Colonic mucosa (tissue), 4 donors: Measurements from ENCODE around the gene RIPK3. TPM values are rescaled to one million over a fixed set of nuclear protein-coding genes. Genes with fewer than 3 reads are reported as not detected.

Experiments used
- DNase-seq: peaks from one replicate; pipeline ENCODE4 v3.0.0-alpha.2; 2020
- H3K27ac ChIP-seq: fragments of 200-600 bp; one replicate; pipeline ENCODE4 v1.8.0; 2021
- H3K27me3 ChIP-seq: fragments of 200-600 bp; one replicate; pipeline ENCODE4 v1.8.0; 2021
- H3K36me3 ChIP-seq: fragments of 200-600 bp; one replicate; pipeline ENCODE4 v1.8.0; 2021
- H3K4me1 ChIP-seq: fragments of 200-600 bp; one replicate; pipeline ENCODE4 v1.8.0; 2021; ENCODE audit warnings: mild to moderate bottlenecking
- H3K4me3 ChIP-seq: fragments of 200-600 bp; one replicate; pipeline ENCODE4 v1.8.0; 2021
- H3K9ac ChIP-seq, 2 donors: one replicate each; pipeline ENCODE4 v1.7.0; 2013; ENCODE audit warnings: control low read depth in 2 of 2, low read depth in 2 of 2, low read length in 2 of 2
- H3K9me3 ChIP-seq: fragments of 200-600 bp; one replicate; pipeline ENCODE4 v1.8.0; 2021
- intact Hi-C: fragments of 100-400 bp; cut with DNase I; formaldehyde crosslinking; loops from one replicate; pipeline ENCODE4 v1.14.1; 2022
- total RNA-seq, 2 donors: library from RNA; stranded (reverse); fragmentation: NEBNext Ultra II Directional in 1 of 2; extraction: Animal tissue kit (Norgen Biotek cat#: 25700) in 1 of 2; gene quantifications; one replicate each; pipeline ENCODE4 v1.2.1, GENCODE V29; 2021
- TF ChIP-seq, protein P1 (sequence below): fragments of 200-600 bp; IDR thresholded peaks from one replicate; pipeline ENCODE4 v1.8.0; 2022; ENCODE audit warnings: antibody characterized with exemption, mild to moderate bottlenecking
- donor health status: healthy.
- donor health status: DM: no; HTN: no; CAD: no.
- donor health status: DM: no; HTN: no; CAD: no.

The RIPK3 gene
- total RNA-seq, 2 donors from 2014 or later, result 30.1 to 38.2 TPM

DNA sequence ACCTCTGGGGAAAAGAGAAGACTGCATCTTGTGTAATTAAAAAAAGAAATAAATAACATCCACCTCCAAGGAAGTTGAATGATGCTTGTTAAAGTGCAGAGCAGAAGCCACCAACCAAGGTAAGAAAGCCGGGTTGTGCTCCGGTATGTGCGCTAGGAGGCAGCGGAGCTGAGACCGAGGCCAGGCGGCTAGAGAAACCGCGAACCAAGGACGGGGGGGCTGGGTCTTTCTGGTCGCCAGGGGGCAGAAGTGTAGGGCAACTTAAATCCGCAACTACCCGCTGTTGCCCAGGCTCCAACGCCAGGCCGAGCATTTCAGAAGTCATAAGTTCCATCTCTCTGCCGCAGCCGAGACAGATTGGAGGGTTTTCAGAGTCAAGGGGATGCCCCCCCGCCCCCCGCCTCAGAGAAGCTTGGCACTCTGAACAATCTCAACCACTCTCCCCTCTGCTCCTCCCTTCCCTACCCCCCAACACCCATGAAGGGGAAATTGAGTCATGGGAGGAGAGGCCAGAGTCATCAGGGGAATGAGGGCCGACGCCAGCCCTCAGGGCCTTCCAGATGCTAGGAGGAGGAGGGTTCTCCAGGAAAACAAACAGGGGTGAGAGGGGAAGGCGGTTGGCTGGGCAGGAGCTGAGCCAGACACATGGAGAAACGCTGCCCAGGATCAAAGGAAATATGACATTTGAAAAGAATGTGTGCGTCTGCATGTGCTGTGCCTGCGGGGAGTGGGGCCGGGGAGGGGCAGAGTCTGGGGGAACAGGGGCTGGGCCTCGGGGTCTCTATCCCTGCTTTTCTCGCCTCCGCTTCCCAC, 26.0 kb upstream of the RIPK3 start:
- TF ChIP-seq, protein P1, sequence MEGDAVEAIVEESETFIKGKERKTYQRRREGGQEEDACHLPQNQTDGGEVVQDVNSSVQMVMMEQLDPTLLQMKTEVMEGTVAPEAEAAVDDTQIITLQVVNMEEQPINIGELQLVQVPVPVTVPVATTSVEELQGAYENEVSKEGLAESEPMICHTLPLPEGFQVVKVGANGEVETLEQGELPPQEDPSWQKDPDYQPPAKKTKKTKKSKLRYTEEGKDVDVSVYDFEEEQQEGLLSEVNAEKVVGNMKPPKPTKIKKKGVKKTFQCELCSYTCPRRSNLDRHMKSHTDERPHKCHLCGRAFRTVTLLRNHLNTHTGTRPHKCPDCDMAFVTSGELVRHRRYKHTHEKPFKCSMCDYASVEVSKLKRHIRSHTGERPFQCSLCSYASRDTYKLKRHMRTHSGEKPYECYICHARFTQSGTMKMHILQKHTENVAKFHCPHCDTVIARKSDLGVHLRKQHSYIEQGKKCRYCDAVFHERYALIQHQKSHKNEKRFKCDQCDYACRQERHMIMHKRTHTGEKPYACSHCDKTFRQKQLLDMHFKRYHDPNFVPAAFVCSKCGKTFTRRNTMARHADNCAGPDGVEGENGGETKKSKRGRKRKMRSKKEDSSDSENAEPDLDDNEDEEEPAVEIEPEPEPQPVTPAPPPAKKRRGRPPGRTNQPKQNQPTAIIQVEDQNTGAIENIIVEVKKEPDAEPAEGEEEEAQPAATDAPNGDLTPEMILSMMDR, result peak; percentile 80
- Histone ChIP-seq H3K36me3 (no peaks in the 10 kb centered on the region), H3K9me3 (no peaks in the 10 kb centered on the region), H3K9ac (peak overlapping the region; percentile 32 to 89), H3K4me3 (peak overlapping the region; percentile 42), H3K27me3 (no peaks in the 10 kb centered on the region), H3K27ac (peak overlapping the region; percentile 72), H3K4me1 (peaks cover 9% of the 10 kb centered on the region)
- DNase-seq, result peak; percentile 85
- intact Hi-C loops, result loop anchor here (2.0 to 5.0 kb wide), 2 partner anchors 34 to 65 kb away; no protein-coding TSS in a partner anchor

DNA sequence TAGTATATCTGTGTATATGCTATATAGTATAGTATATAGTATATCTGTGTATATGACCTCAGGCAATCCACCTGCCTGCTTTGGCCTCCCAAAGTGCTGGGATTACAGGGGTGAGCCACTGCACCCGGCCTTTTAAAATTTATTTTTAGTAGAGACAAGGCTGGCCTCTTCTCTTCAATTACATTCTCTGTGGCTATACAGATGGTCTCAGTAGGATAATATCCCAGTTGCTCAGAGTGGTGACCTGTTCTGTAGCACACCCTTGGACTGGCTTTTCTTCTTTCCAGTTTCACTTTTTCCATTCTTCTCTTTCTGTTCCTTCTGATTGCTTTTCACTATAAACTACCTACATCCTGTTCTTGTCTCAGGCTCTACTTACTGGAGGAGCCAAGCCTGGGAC, 25.1 kb upstream of the RIPK3 start:
- Histone ChIP-seq H3K4me1 (peaks cover 9% of the 10 kb centered on the region), H3K36me3 (no peaks in the 10 kb centered on the region), H3K27me3 (no peaks in the 10 kb centered on the region), H3K9me3 (no peaks in the 10 kb centered on the region), H3K27ac (no peak overlapping the region), H3K9ac (peak overlapping the region in 1 of 2 donors; percentile 1), H3K4me3 (no peak overlapping the region)
- TF ChIP-seq, protein P1, result no peak
- no peak for DNase-seq
- intact Hi-C loops, result loop anchor here (5.0 kb wide), 1 partner anchor 33 kb away; no protein-coding TSS in a partner anchor

DNA sequence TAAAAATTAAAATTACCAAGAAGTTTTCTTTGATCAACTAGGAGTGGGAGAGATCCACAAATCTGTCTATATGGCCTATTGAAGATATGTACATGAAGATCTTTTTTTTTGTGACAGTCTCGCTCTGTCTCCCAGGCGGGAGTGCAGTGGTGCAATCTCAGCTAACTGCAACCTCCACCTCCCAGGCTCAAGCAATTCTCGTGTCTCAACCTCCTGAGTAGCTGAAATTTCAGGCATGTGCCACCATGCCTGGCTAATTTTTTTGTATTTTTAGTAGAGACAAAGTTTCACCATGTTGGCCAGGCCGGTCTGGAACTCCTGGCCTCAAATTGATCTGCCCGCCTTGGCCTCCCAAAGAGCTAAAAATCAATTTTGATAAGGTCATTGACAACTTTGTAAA, 23.6 kb upstream of the RIPK3 start:
- no peaks in the 10 kb centered on the region for H3K36me3 ChIP-seq
- no peak overlapping the region for H3K27ac ChIP-seq
- intact Hi-C loops, result no loop called here
- H3K27me3 ChIP-seq, result no peaks in the 10 kb centered on the region
- H3K9ac ChIP-seq, result no peak overlapping the region
- no peak for DNase-seq
- TF ChIP-seq, protein P1, result no peak
- no peak overlapping the region for H3K4me3 ChIP-seq
- no peaks in the 10 kb centered on the region for H3K9me3 ChIP-seq
- H3K4me1 ChIP-seq, result peaks cover 9% of the 10 kb centered on the region

DNA sequence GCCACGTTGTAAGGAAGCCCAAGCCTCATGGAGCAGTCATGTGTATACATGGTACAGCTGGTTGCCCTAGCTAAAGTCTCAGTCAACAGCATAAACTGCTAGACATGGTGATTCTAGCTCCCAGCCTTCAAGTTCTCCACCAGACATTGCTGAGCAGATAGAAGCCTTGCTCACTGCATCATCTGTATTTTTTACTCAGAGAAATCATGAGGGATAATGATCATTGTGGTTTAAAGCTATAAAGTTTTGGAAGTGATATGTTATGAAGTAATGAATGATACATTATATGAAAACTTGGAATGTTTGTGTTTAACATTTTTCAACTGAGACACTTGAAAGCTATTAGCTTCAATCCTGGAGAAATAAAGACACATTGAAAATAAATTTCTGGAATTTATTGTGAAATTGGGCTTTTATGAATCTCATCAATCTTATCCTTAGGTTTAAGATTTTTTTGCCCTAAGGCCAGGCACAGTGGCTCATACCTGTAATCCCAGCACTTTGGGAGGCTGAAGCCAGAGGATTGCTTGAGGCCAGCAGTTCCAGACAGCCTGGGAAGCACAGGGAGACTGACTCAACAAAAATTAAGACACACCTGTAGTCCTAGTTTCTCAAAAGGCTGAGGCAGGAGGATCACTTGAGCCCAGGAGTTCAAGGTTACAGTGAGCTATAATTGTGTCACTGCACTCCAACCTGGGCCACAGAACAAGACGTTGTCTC, 22.6 kb upstream of the RIPK3 start:
- H3K27ac ChIP-seq, result no peak overlapping the region
- no peak overlapping the region for H3K9ac ChIP-seq
- TF ChIP-seq, protein P1, result no peak
- no peak for DNase-seq
- H3K4me1 ChIP-seq, result peaks cover 9% of the 10 kb centered on the region
- H3K27me3 ChIP-seq, result no peaks in the 10 kb centered on the region
- intact Hi-C loops, result no loop called here
- H3K9me3 ChIP-seq, result no peaks in the 10 kb centered on the region
- H3K36me3 ChIP-seq, result no peaks in the 10 kb centered on the region
- H3K4me3 ChIP-seq, result no peak overlapping the region

DNA sequence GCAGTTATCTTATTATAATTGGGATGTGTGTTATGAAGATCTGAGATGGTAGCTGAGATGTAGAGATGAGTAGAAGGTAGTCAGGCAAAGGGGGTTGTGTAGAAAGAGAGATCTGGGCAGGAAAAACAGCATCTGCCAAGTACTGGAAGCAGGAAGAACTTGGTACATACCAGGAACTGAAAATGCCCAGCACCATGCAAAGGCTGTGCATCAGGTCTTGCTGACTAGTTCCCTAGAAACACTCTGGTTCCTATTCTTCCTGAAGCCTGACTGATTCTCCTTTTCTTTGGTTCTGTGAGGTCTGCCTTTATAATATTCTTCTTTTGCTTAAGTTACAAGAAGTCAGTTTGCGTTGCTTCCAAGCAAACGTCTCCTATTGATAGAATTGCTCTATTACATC, 21.5 kb upstream of the RIPK3 start:
- H3K27ac ChIP-seq, result no peak overlapping the region
- DNase-seq, result no peak
- peaks cover 9% of the 10 kb centered on the region for H3K4me1 ChIP-seq
- intact Hi-C loops, result no loop called here
- H3K27me3 ChIP-seq, result no peaks in the 10 kb centered on the region
- TF ChIP-seq, protein P1, result no peak
- no peaks in the 10 kb centered on the region for H3K36me3 ChIP-seq
- H3K4me3 ChIP-seq, result no peak overlapping the region
- H3K9me3 ChIP-seq, result no peaks in the 10 kb centered on the region
- no peak overlapping the region for H3K9ac ChIP-seq
